ENCODE results near the gene AP4E1. TPM values are rescaled to one million over a fixed set of nuclear protein-coding genes. Genes with fewer than 3 reads are reported as not detected.

The AP4E1 gene
- total and polyA plus RNA-seq, 2 donors (not counting 3 experiments of a cell fraction or from before 2014, with no cell fraction given) = 1.6 to 9.8 TPM

DNA sequence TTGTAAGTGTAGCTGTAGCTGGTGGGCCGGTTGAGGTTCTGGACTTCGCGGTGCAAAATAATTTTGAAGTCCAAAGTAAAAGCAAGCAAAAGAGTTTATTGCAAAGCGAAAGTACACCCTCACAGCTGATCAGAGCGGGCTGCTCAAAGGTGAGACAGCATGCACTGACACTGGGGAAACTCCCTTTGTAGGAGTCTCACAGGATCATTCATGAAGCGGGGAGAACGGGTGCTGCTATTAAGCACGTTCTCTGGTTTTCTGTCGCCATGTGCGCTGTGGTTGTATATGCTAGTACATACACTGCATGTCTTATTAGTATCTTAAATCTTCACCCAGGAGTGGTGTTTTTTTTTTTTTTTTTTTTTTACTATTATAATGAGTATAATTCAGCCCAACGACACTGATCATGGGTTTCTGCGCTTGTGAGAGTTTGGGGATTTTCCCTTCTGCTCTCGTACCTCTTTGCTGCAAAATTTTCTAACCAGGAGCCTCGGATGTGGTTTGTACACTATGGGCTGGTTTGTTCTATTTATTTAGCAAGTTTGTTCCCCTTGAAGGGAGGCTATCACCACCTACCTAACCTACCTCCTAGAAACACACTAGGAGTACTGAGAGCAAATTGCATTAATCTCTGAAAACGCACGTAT, 1.4 kb upstream of the AP4E1 start:
- intact Hi-C loops (cut with micrococcal nuclease) (loop anchor here (5.0 to 10.0 kb wide), 4 partner anchors 302 to 902 kb away; no protein-coding TSS in a partner anchor), dilution Hi-C loops (cut with MboI; ENCODE audit: extremely low pct_ligation_motif_present, low sequenced_read_pairs) (no loop called here)
- Histone ChIP-seq H3K9me3 (replicated peaks; ENCODE audit: control insufficient read depth, insufficient read depth, low read length) (no peaks in the 10 kb centered on the region), H3K4me1 (ENCODE audit: control insufficient read depth, extremely low read depth, insufficient read depth, low read length) (peaks cover 10% of the 10 kb centered on the region), H3K4me2 (ENCODE audit: insufficient read depth, low read length) (peak overlapping the region; percentile 97), H3K27ac (ENCODE audit: insufficient read depth, low read depth, low read length) (no peak overlapping the region), H2AFZ (ENCODE audit: low read depth, low read length) (peak overlapping the region; percentile 99), H3K9me1 (replicated peaks; ENCODE audit: control insufficient read depth, extremely low read depth, insufficient read depth, low read length) (no peaks in the 10 kb centered on the region), H3K9ac (replicated peaks; ENCODE audit: extremely low read depth, insufficient read depth, low read length) (peak overlapping the region; percentile 85), H4K20me1 (replicated peaks; ENCODE audit: control insufficient read depth, extremely low read depth, insufficient read depth, low read length) (no peaks in the 10 kb centered on the region), H3K4me3 (replicated peaks in 1 of 3; ENCODE audit: insufficient read depth in 1 of 3, low read depth in 1 of 3, low read length in 3 of 3) (peak overlapping the region; percentile 95 to 99 (median 96)), H3K27me3 (ENCODE audit: control insufficient read depth in 2 of 2, insufficient read depth in 2 of 2, low read length in 2 of 2) (no peaks in the 10 kb centered on the region), H3K79me2 (ENCODE audit: control insufficient read depth, insufficient read depth, low read length) (peaks cover 6% of the 10 kb centered on the region), H3K36me3 (ENCODE audit: control insufficient read depth in 2 of 2, extremely low read depth in 1 of 2, insufficient read depth in 2 of 2, low read length in 2 of 2) (peaks cover 0 to 5% of the 10 kb centered on the region in 2 experiments)
- ChIA-PET CTCF (interaction anchor here (0.8 to 1.9 kb wide), 6 partner anchors 21 to 1672 kb away, joined by 3 to 10 read pairs (median 4); no protein-coding TSS in a partner anchor), POLR2A (no interaction called here)
- FAIRE-seq (no peak), DNase-seq (ENCODE audit: low read depth, low spot score) (no peak)
- BruUV-seq (replicated peaks) = no TSS peak
- no peak for TF ChIP-seq FOS (IDR thresholded peaks at IDR 0.05; ENCODE audit: borderline replicate concordance, insufficient read depth, low read length)
- TF ChIP-seq POLR2AphosphoS5 (IDR thresholded peaks at IDR 0.05; ENCODE audit: insufficient read depth, low read depth, low read length) = no peak
- no peak for TF ChIP-seq JUN (IDR thresholded peaks at IDR 0.05; ENCODE audit: borderline replicate concordance, insufficient read depth, insufficient read length, low read depth)
- no peak for TF ChIP-seq CTCF (IDR thresholded peaks at IDR 0.05; ENCODE audit: extremely low read depth in 1 of 2, insufficient read depth in 1 of 2, low read depth in 1 of 2, low read length in 2 of 2)
- TF ChIP-seq GATA2 (IDR thresholded peaks at IDR 0.05; ENCODE audit: insufficient read depth, insufficient read length, low read depth, low read length) = no peak
- TF ChIP-seq EZH2 (IDR thresholded peaks at IDR 0.05; ENCODE audit: borderline replicate concordance, low read depth, low read length, severe bottlenecking) = no peak
- no peak for TF ChIP-seq MYC (IDR thresholded peaks at IDR 0.05; ENCODE audit: low read depth, low read length)
- TF ChIP-seq, protein P1, sequence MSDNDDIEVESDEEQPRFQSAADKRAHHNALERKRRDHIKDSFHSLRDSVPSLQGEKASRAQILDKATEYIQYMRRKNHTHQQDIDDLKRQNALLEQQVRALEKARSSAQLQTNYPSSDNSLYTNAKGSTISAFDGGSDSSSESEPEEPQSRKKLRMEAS (IDR thresholded peaks at IDR 0.05; ENCODE audit: insufficient read depth, insufficient read length) = no peak
- no peak for TF ChIP-seq POLR2A (IDR thresholded peaks at IDR 0.05; ENCODE audit: low read depth, low read length)

Measured in endothelial cell of umbilical vein (primary cell).